Left ventricle myocardium inferior (tissue), 1 donor: Measurements from ENCODE around the gene PLA2G4F. TPM values are rescaled to one million over a fixed set of nuclear protein-coding genes. Genes with fewer than 3 reads are reported as not detected.

Experiments used
- DNase-seq: peaks from one replicate; pipeline ENCODE4 v3.0.0-alpha.2; 2020
- H3K27ac ChIP-seq: fragments of 200-600 bp; replicated peaks from 2 replicates; pipeline ENCODE4 v1.8.0; 2021
- H3K27me3 ChIP-seq: fragments of 200-600 bp; 2 replicates; pipeline ENCODE4 v1.8.0; 2021; ENCODE audit warnings: low read depth
- H3K36me3 ChIP-seq: fragments of 200-600 bp; 2 replicates; pipeline ENCODE4 v1.8.0; 2021
- H3K4me1 ChIP-seq: fragments of 200-600 bp; 2 replicates; pipeline ENCODE4 v1.8.0; 2021
- H3K4me3 ChIP-seq: fragments of 200-600 bp; 2 replicates; pipeline ENCODE4 v1.8.0; 2021; ENCODE audit warnings: mild to moderate bottlenecking, moderate library complexity
- H3K9me3 ChIP-seq: fragments of 200-600 bp; replicated peaks from 2 replicates; pipeline ENCODE4 v1.8.0; 2021
- intact Hi-C: fragments of 100-400 bp; cut with micrococcal nuclease; formaldehyde crosslinking; loops from one replicate; pipeline ENCODE4 v1.11.0; 2022
- total RNA-seq: library from RNA; stranded (reverse); fragmentation: NEBNext Ultra II Directional; extraction: Animal tissue kit (Norgen Biotek cat#: 25700); gene quantifications from one replicate; pipeline ENCODE4 v1.2.1, GENCODE V29; 2021
- TF ChIP-seq, protein P1 (sequence below): fragments of 200-600 bp; IDR thresholded peaks from 2 replicates; pipeline ENCODE4 v1.8.0; 2021; ENCODE audit warnings: antibody characterized with exemption, mild to moderate bottlenecking, borderline replicate concordance
- donor health status: DM: no; HTN: yes; CAD: no; lungs with severe emphysema.

Gene PLA2G4F
- total RNA-seq, 1 donor from 2014 or later = 2.1 TPM

DNA sequence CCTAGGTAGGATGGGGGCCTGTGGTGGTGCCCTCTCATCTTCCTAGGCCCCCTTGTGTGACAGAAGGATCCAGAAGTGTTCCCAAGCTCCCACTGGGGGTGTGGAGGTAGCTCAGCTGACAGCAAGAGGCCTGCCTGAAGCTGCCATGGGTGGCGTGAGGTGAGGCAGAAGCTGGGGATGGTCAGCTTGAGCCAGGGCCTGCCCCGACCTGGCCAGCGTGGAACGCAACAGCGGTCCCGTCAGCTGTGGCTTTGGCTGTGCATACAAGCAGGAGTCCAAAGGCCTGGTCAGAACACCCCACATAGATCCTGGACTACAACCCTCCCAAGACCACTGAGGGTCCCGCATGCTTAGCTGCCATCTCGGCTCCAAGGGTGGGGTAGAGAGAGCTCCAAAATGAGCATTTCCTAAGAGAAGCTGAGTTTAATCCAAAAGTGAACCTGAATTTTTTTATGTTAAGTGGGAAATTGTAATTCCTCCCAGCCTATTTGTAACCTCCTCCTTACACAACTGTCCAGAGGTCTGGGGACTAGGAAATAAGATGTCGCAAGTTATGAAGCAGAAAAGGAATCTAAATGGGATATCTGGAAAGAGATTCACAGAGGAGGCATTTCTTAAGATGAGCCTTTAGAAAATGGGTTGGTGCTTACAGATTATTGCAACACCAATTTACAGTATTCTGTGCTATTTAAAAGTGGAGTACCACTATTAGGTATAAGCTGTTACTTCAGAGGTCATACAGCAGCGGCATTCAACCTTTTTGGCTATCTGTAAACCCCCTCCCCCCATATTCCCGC, 52.1 kb downstream of the PLA2G4F start:
- TF ChIP-seq, protein P1, sequence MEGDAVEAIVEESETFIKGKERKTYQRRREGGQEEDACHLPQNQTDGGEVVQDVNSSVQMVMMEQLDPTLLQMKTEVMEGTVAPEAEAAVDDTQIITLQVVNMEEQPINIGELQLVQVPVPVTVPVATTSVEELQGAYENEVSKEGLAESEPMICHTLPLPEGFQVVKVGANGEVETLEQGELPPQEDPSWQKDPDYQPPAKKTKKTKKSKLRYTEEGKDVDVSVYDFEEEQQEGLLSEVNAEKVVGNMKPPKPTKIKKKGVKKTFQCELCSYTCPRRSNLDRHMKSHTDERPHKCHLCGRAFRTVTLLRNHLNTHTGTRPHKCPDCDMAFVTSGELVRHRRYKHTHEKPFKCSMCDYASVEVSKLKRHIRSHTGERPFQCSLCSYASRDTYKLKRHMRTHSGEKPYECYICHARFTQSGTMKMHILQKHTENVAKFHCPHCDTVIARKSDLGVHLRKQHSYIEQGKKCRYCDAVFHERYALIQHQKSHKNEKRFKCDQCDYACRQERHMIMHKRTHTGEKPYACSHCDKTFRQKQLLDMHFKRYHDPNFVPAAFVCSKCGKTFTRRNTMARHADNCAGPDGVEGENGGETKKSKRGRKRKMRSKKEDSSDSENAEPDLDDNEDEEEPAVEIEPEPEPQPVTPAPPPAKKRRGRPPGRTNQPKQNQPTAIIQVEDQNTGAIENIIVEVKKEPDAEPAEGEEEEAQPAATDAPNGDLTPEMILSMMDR = no peak
- intact Hi-C loops = no loop called here
- H3K4me3 ChIP-seq = no peak overlapping the region
- H3K27me3 ChIP-seq = peaks cover 9% of the 10 kb centered on the region
- peaks cover 14% of the 10 kb centered on the region for H3K4me1 ChIP-seq
- H3K36me3 ChIP-seq = no peaks in the 10 kb centered on the region
- no peaks in the 10 kb centered on the region for H3K9me3 ChIP-seq
- no peak overlapping the region for H3K27ac ChIP-seq
- no peak for DNase-seq

DNA sequence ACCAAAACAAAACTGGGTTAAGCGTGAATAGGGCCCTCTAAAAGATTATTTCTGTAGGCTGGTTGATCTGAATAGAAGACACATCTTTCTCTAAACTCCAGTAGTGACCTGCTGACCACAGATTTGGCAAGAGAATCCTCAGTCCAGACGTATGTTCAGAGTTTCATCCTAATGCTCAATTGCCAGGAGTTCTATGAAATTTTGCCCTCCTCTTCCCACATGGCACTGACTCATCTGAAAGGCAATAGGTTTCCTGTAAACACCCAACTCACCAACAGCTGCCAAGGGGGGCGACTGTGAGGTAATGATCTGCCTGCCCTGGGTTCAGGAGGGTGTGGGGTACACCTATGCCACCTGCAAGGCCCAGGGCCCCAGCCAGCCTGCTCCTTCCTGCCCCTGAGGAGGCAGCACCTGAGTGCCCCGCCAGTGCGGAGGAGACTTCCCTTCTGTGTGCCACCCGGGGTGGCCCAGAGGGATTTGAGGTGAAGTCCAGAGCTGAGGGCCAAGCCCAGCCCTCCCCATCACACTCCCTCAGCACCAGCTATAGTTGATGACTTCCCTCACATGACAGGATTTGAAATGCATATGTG, 53.7 kb downstream of the PLA2G4F start:
- peaks cover 9% of the 10 kb centered on the region for H3K27me3 ChIP-seq
- no peak overlapping the region for H3K27ac ChIP-seq
- TF ChIP-seq, protein P1 = no peak
- no peak for DNase-seq
- H3K36me3 ChIP-seq = no peaks in the 10 kb centered on the region
- intact Hi-C loops = no loop called here
- no peak overlapping the region for H3K4me3 ChIP-seq
- peaks cover 14% of the 10 kb centered on the region for H3K4me1 ChIP-seq
- H3K9me3 ChIP-seq = no peaks in the 10 kb centered on the region

- H3K36me3 ChIP-seq = no peaks in the 10 kb centered on the region
- peaks cover 10% of the 10 kb centered on the region for H3K4me1 ChIP-seq
- no peak for DNase-seq
- no peak overlapping the region for H3K4me3 ChIP-seq
- intact Hi-C loops = no loop called here
- TF ChIP-seq, protein P1 = no peak
- peaks cover 3% of the 10 kb centered on the region for H3K27me3 ChIP-seq
- no peak overlapping the region for H3K27ac ChIP-seq
- no peaks in the 10 kb centered on the region for H3K9me3 ChIP-seq
These were observed 54.6 kb downstream of the PLA2G4F start for GRCh38 chr15:42101861-42102260.

- intact Hi-C loops = no loop called here
- H3K4me1 ChIP-seq = peaks cover 10% of the 10 kb centered on the region
- H3K27ac ChIP-seq = no peak overlapping the region
- H3K27me3 ChIP-seq = no peaks in the 10 kb centered on the region
- H3K9me3 ChIP-seq = no peaks in the 10 kb centered on the region
- DNase-seq = no peak
- TF ChIP-seq, protein P1 = no peak
- H3K36me3 ChIP-seq = no peaks in the 10 kb centered on the region
- no peak overlapping the region for H3K4me3 ChIP-seq
These were observed 56.2 kb downstream of the PLA2G4F start for GRCh38 chr15:42100021-42100800.

- TF ChIP-seq, protein P1 = no peak
- Histone ChIP-seq H3K4me1 (peaks cover 18% of the 10 kb centered on the region), H3K27me3 (no peaks in the 10 kb centered on the region), H3K9me3 (no peaks in the 10 kb centered on the region), H3K4me3 (no peak overlapping the region), H3K27ac (no peak overlapping the region), H3K36me3 (no peaks in the 10 kb centered on the region)
- DNase-seq = no peak
- intact Hi-C loops = no loop called here
These were observed 59.4 kb downstream of the PLA2G4F start for GRCh38 chr15:42097018-42097417.
